DOHH2 (cell line): ENCODE data around the gene DCP1B.

Experiments
- EZH2phosphoT487 ChIP-seq: fragments of 200-600 bp; sonication (generic); IDR thresholded peaks from 2 replicates; pipeline ENCODE4 v1.6.1; 2017; ENCODE audit warnings: borderline replicate concordance, mild to moderate bottlenecking, antibody characterized with exemption, low read length, moderate library complexity, mixed read lengths
- TF ChIP-seq, protein P1 (sequence below): fragments of 200-600 bp; sonication (generic); IDR thresholded peaks from one replicate; pipeline ENCODE4 v1.5.1; 2014; ENCODE audit warnings: antibody characterized with exemption, mild to moderate bottlenecking, low read depth, low read length; ENCODE audit not compliant: poor library complexity, severe bottlenecking

DNA sequence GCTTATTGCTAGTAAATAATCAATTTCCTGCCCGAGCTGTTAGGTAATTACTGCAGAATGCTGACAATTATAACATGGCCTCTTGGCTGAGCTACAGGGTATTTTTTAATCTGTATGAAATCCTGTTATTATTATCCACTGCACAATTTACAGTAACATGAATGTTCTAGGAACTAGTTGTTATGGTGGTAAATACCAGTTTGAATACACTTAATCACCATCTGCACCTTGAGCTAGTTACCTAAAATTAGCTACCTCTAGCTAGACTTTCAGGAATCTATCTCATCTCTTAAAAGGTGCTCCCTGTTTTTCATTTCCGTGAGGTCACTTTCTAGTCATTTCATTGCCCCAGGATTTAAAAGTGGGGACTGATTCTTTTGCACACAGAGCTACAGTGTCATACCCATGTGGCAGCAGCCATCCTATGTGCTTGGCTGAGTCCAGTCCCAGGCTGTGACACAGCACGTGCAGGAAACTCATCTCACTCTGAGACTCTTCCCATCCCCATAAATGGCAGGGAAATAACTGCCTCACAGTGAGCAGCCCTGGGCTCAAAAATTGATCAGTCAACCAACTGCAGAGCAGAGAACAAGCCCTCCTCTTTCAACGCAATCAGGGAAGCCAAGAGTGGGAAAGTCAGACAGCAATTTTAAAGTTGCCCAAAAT, 37.6 kb downstream of the DCP1B start:
- TF ChIP-seq EZH2phosphoT487, result no peak
- TF ChIP-seq, protein P1, sequence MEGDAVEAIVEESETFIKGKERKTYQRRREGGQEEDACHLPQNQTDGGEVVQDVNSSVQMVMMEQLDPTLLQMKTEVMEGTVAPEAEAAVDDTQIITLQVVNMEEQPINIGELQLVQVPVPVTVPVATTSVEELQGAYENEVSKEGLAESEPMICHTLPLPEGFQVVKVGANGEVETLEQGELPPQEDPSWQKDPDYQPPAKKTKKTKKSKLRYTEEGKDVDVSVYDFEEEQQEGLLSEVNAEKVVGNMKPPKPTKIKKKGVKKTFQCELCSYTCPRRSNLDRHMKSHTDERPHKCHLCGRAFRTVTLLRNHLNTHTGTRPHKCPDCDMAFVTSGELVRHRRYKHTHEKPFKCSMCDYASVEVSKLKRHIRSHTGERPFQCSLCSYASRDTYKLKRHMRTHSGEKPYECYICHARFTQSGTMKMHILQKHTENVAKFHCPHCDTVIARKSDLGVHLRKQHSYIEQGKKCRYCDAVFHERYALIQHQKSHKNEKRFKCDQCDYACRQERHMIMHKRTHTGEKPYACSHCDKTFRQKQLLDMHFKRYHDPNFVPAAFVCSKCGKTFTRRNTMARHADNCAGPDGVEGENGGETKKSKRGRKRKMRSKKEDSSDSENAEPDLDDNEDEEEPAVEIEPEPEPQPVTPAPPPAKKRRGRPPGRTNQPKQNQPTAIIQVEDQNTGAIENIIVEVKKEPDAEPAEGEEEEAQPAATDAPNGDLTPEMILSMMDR, result no peak
